Sciatic nerve (tissue), 2 donors: ENCODE results near the gene BLOC1S3. TPM values are rescaled to one million over a fixed set of nuclear protein-coding genes. Genes with fewer than 3 reads are reported as not detected.

Experiments used
- ATAC-seq: fragments of 200-7000 bp; cut with Tn5 transposase; one replicate; pipeline ENCODE4 v1.9.1; 2020; ENCODE audit warnings: mild to moderate bottlenecking, moderate library complexity
- DNase-seq: peaks from one replicate; pipeline ENCODE4 v3.0.0-alpha.2; 2020; ENCODE audit warnings: low spot score
- intact Hi-C: fragments of 100-400 bp; cut with DNase I; formaldehyde crosslinking; loops from one replicate; pipeline ENCODE4 v1.14.2; 2022
- total RNA-seq: library from RNA; stranded (reverse); fragmentation: NEBNext Ultra II Directional; extraction: Animal tissue kit (Norgen Biotek cat#: 25700); gene quantifications from one replicate; pipeline ENCODE4 v1.2.1, GENCODE V29; 2021
- donor health status: DM: no; HTN: no; CAD: no.
- donor health status: DM: no; HTN: no; CAD: no.

The BLOC1S3 gene
- total RNA-seq, 1 donor from 2014 or later: 13.0 TPM

DNA sequence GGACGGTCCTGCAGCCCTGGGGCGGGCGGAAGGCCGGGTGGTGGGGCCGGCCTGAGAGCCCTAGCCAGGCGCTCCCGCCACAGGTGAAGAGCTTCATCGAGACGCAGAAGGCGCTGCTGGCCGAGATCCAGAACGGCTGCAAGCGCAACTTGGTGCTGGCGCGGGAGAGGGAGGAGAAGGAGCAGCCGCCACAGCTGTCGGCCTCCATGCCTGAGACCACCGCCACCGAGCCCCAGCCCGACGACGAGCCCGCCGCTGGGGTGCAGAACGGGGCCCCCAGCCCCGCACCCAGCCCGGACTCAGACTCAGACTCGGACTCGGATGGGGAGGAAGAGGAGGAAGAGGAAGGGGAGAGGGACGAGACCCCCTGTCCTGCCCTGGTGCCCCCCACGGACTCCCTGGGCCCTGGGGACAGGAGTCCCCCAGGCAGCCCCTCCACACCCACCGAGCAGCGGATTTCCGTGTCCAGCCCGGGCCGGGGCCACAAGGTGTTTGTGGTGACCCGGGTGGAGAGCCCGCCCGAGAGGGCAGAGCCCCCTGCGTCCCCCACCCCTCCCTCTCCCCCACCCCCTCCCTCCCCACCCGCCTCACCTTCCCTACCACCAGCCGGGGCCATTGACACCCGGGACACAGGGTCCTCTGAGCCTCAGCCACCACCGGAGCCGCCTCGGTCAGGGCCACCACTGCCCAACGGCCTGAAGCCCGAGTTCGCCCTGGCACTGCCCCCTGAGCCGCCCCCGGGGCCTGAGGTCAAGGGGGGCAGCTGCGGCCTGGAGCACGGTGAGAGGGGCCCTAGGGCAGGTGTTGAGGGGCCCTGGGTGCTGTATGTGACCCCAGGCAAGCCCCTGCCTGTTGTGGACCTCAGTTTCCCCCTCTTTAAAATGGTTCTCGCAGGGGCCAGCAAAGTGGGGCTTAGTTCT is 33.1 kb upstream of the BLOC1S3 start:
- ATAC-seq (no peak), DNase-seq (no peak)
- intact Hi-C loops: no loop called here

DNA sequence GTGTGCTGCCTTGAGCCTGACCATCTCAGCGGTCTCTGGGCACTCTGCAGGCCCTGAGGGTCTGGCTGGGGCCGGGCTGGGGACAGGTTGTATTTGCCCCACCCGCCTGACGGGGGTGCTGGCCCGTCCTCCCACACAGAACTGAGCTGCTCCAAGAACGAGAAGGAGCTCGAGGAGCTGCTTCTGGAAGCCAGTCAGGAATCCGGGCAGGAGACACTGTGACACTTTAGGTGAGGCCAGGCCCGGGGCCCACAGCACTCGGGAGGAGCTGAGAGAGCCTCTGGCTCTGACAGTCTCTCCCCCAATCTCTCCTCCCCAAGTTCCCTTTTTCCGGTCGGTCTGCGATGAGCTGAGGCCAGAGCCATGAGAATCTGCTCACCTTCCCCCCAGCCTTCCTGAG is 32.3 kb upstream of the BLOC1S3 start:
- intact Hi-C loops: no loop called here
- no peak for ATAC-seq
- no peak for DNase-seq

- ATAC-seq (no peak), DNase-seq (no peak)
- intact Hi-C loops: no loop called here
Observed at GRCh38 chr19:45146741-45147205, 31.8 kb upstream of the BLOC1S3 start.

GRCh38 chr19:45147835-45148676 is 30.5 kb upstream of the BLOC1S3 start:
- no peak for ATAC-seq
- intact Hi-C loops: no loop called here
- no peak for DNase-seq

DNA sequence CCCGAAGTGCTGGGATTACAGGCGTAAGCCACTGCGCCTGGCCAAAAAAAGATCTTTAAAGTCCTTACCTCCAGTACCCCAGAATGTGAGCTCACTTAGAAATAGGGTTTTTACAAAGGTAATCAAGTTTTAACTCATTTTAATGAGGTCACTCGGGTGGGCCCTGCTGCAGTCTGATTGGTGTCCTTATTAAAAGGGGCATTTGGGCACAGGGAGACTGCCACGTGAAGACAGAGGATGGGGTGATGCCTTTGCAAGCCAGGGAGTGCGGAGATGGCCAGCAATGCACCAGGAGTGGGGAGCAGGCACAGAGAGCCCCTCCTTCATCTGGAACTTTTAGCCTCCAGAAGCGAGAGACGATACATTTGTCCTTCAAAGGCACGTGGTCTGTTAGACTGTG is 29.5 kb upstream of the BLOC1S3 start:
- DNase-seq (no peak), ATAC-seq (no peak)
- intact Hi-C loops: no loop called here

DNA sequence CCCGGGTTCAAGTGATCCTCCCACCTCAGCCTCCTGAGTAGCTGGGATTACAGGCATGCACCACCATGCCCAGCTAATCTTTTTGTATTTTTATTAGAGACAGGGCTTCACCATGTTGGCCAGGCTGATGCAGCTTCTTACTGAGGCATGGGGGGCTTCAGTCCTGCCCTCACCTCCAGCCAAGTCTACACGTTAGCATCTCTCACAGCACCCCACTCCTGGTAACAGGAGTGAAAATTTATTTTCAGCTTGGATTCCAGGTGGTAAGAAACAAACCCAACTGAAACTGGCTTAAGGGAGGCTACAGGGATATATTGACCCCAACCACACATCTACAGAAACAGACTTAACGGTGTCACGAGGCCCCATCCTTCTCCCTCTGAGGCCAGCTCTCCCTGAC is 28.4 kb upstream of the BLOC1S3 start:
- ATAC-seq: no peak
- intact Hi-C loops: no loop called here
- no peak for DNase-seq

DNA sequence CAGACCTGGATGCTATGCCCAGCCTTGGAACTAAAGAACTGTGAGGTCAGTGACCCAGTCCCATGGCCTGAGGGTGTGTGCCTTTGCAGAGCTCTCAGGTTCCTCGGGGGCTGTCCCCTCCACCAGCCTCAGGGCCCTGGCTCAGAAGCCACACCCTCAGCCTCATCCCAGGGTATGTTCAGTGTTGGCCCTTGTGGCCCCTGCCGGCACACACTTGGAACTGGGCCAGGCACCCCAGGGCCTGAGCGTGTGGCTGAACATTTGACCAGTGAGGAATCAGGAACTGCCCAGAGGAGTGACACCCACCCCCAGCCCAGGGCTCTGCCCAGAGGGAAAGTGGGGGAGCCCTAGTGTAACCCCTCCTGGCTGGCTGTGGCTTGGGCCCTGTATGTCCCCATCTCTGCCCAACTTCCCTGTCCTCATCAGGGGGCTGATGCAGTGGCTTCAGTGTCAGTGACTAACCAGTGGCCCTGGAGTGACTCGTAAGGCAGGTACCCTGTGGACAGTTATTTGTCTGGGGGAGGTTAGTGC is 27.8 kb upstream of the BLOC1S3 start:
- DNase-seq: no peak
- intact Hi-C loops: no loop called here
- ATAC-seq: no peak

DNA sequence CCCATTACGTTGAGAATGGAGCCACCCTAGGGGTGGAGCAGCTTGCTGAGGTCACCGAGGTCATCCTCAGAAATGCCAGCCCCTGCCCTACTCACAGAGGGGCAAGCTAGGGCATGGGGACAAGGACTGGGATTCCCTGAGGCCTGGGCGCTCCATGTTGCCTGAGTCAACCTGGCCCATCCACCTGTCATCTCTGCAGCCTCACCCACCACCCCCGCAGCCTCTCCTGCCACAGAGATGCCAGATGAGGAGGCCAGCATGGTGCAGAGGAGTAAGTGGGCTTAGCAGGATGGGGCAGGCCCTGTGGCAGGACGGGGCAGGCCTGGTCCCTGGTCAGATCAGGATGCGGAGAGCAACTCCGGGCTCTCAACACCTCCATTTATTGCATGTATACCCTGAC is 27.3 kb upstream of the BLOC1S3 start:
- ATAC-seq: no peak
- intact Hi-C loops: no loop called here
- DNase-seq: no peak

GRCh38 chr19:45151821-45152503 is 26.6 kb upstream of the BLOC1S3 start:
- intact Hi-C loops: no loop called here
- DNase-seq (no peak), ATAC-seq (no peak)

DNA sequence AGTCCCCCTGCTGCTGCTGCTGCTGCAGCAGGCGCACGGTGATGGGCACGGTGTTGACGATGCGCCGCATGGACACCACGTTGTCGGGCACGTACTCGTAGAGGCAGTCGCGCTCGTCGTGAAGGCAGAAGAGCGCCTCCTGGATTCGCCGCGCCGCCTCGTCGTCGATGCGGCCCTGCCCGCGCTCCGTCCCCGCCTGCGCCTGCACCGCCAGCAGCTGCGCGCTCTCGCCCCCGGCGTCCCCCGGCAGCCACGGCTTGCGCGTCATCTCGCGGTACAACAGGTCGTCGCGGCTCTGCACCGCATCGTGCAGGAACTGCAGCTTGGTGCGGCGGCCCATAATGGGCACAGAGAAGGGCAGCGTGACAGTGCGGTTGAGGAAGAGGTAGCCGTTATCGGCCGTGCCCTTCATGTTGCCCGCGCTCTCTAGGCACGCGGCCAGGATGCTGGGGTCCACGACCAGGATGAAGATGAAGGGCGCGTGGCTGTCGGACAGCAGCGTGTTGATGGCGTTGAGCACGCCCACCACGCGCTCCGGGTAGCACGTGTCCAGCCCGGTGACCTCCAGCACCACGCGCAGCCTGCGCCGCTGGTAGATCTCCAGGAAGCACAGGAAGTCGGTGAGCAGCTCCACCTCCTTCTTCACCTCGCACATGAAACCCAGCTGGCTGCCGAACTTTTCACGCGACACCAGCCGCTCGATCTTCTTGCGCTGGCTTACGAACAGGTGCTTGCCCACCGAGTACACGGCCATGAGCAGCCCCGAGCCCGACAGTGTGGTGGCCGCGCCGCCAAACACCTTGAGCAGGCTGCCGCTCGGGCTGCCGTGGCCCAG is 25.9 kb upstream of the BLOC1S3 start:
- intact Hi-C loops: no loop called here
- DNase-seq (no peak), ATAC-seq (peak; percentile 67)

- intact Hi-C loops: no loop called here
- ATAC-seq (peak; percentile 28), DNase-seq (no peak)
Observed at GRCh38 chr19:45153339-45154063, 25.1 kb upstream of the BLOC1S3 start.

DNA sequence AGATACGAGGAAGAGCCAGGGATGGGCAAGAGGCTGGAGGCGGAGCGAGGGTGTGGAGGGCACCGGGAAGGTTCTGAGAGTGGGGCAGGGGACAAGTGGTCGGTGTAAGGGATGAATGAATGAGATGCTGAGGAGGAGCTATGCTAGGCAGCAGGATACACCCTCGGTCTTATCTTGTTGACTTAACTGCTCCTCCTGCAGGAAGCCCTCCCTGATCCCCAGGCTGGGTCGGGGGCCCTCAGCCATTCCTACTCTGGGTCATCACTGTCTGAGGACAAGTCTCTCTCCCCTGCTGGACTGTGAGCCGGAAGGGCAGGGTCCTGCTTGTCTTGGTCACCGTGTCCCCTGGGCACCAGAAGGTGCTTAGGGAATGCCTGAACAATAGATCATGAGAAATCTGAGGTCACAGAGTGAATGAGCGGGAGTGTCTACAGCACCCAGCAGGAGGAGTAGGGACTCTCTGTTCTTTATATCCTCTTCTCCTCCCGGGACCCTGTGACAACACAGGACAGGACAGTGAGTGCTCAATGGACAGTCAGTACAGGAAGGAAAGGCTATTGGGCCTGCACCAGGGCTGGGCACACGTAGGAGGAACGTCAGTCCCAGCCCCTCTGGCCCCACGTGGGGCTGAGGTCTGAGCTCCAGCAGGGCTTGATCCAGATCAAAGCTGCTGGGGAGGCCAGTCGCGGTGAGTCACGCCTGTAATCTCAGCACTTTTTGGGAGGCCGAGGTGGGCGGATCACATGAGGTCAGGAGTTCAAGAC is 24.3 kb upstream of the BLOC1S3 start:
- peak; percentile 40 for ATAC-seq

DNA sequence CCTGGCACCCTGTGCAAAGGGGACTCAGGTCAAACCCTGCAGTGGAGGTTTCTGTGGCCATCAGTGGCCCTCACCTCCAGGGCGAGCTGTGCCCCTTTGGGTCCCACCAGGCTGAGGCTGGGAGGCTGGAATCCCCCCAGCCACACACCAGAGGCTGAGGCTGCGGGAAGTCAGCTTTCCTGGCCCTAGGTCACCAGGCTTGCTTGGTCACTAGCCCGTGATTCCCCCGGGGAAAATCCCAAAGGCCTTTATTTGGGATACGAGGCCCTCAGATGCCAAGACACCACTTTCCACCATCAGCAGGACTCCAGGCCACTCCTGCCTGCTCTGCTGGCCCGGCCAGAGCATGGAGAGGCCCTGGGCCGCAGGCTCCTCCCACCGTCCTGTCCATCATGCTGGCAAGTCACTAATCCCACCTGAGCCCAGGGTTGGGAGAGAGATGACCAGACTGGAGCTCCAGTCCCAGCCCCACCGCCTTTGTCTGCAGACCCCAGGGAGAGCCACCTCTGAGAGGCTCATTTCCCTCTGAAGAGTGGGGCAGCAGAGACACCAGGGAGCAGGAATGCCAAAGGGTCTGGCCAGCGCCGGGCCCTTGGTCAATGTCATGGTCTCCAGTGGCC is 22.5 kb upstream of the BLOC1S3 start:
- intact Hi-C loops: no loop called here
- no peak for DNase-seq
- no peak for ATAC-seq

More for the DNA sequence above, 24.3 kb upstream of the BLOC1S3 start:
- no peak for DNase-seq
- intact Hi-C loops: no loop called here

DNA sequence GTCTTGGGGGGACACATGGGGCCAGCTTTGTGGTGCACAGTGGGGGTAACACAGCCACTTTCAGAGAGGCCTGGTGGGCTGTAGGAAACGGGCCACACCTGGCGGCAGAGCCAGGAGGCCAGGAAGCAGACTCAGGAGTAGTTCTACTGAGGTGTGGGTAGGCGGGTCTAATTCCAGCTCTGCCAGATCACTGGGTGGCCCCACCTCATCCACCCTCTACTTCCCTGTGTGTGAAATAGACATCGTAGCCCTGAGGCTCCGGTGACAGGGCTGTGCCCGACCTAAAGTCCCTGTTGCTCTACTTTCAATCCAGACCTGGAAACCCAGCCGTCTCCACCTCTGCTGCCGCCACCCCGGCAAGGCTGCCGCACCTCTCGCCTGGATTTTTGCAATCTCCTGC is 21.8 kb upstream of the BLOC1S3 start:
- ATAC-seq (no peak), DNase-seq (no peak)
- intact Hi-C loops: no loop called here

- ATAC-seq (no peak), DNase-seq (no peak)
- intact Hi-C loops: no loop called here
Observed at GRCh38 chr19:45158503-45159209, 19.9 kb upstream of the BLOC1S3 start.
